Measurements from ENCODE around the gene NUDCD2. TPM values are rescaled to one million over a fixed set of nuclear protein-coding genes. Genes with fewer than 3 reads are reported as not detected.

NUDCD2 gene
- total RNA-seq, 1 donor: 8.5 TPM

DNA sequence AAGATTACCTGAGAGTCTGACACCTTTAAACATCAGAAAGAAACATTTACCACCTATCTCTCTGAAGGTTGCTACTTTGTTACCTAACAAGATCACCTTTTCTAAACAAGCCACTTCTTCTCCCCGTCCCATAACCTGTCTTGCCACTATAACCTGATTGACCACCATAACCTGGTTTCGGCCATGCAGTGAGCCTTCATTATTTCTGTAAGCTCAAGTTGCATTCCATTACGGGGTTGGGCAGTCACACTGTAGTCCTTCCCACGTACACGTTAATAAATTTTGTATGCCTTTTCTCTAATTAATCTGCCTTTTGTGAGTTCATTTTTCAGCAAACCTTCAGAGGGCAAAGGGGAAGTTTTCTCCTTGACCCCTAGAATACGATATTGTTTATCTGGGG, 50.5 kb downstream of the NUDCD2 start:
- no peak for TF ChIP-seq CTCF (IDR thresholded peaks at IDR 0.05; ENCODE audit: insufficient read depth, low read length)
- DNase-seq (ENCODE audit: low read depth): no peak
- H3K4me3 ChIP-seq (ENCODE audit: low read depth, low read length): no peak overlapping the region

- H3K4me3 ChIP-seq (ENCODE audit: low read depth, low read length): peak overlapping the region; percentile 13
- DNase-seq (ENCODE audit: low read depth): peak; percentile 88
- peak; percentile 75 for TF ChIP-seq CTCF (IDR thresholded peaks at IDR 0.05; ENCODE audit: insufficient read depth, low read length)
Observed at GRCh38 chr5:163408311-163408923, 51.5 kb downstream of the NUDCD2 start.

DNA sequence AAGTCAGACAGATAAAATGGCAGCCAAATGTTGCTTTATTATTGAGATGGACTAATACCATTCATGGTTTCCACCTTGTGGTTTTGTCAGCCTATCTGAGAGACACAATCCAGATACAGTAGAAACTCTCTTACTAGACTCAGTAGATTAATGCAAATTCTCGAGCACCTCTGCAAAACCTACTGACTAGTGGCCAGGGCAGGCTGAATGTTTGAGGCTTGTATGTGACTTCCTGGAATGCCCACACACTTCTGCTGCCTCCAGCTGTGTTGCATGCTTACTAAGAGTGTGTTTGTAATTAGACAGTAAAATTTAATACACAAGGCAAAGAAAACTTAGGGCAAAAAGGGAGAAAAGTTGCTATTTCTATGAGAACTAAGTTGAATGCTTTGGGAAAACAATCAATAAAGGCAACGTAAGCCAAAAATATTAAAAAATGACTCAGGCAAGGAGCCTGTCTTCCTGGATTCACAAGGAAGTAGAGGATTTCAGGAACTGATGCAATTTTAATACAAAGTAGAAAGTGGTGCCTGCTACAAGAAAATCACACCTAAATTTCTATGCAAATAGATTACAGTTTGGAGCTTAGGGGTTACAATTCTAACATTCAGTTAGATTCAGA, 52.8 kb downstream of the NUDCD2 start:
- TF ChIP-seq CTCF (IDR thresholded peaks at IDR 0.05; ENCODE audit: insufficient read depth, low read length): no peak
- peak; percentile 67 for DNase-seq (ENCODE audit: low read depth)
- H3K4me3 ChIP-seq (ENCODE audit: low read depth, low read length): no peak overlapping the region

- H3K4me3 ChIP-seq (ENCODE audit: low read depth, low read length): no peak overlapping the region
- DNase-seq (ENCODE audit: low read depth): no peak
- TF ChIP-seq CTCF (IDR thresholded peaks at IDR 0.05; ENCODE audit: insufficient read depth, low read length): no peak
Observed at GRCh38 chr5:163404364-163405173, 55.3 kb downstream of the NUDCD2 start.

- no peak overlapping the region for H3K4me3 ChIP-seq (ENCODE audit: low read depth, low read length)
- DNase-seq (ENCODE audit: low read depth): no peak
- no peak for TF ChIP-seq CTCF (IDR thresholded peaks at IDR 0.05; ENCODE audit: insufficient read depth, low read length)
Observed at GRCh38 chr5:163402007-163402406, 57.9 kb downstream of the NUDCD2 start.

DNA sequence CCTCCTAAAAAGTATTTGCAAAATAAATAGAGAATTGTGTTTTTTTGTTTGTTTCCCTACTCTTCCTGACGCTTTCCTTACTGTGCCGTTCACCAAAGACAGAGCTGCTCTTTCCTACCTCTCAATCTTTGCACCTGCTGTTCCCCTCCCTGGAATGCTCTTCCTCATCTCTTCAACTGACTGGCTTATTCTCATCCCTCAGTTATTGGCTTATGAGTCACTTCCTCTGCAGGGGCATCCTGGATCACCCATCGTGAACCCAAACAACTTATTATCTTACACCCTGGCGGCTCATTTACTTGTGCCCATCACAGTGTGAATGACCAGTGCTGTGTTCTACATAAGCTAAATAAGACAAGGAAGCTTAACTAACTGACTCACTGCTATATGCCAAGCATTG, 58.6 kb downstream of the NUDCD2 start:
- no peak for TF ChIP-seq CTCF (IDR thresholded peaks at IDR 0.05; ENCODE audit: insufficient read depth, low read length)
- DNase-seq (ENCODE audit: low read depth): no peak
- no peak overlapping the region for H3K4me3 ChIP-seq (ENCODE audit: low read depth, low read length)

Data from fibroblast of the aortic adventitia (primary cell).